Embryonic facial prominence (tissue), 1 donor: ENCODE data around the gene TACC3.
A peak's percentile ranks its signal among the peaks of the same experiment; 100 is the strongest.
"Not testable (repeated sequence)": the region's sequence is repeated elsewhere in the genome, so short reads cannot be mapped to it uniquely, and the experiment has no call there.

Source experiments
- DNase-seq: peaks from one replicate; pipeline ENCODE4 v3.0.0-alpha.2; 2016; ENCODE audit errors: extremely low spot score

The TACC3 gene

DNA sequence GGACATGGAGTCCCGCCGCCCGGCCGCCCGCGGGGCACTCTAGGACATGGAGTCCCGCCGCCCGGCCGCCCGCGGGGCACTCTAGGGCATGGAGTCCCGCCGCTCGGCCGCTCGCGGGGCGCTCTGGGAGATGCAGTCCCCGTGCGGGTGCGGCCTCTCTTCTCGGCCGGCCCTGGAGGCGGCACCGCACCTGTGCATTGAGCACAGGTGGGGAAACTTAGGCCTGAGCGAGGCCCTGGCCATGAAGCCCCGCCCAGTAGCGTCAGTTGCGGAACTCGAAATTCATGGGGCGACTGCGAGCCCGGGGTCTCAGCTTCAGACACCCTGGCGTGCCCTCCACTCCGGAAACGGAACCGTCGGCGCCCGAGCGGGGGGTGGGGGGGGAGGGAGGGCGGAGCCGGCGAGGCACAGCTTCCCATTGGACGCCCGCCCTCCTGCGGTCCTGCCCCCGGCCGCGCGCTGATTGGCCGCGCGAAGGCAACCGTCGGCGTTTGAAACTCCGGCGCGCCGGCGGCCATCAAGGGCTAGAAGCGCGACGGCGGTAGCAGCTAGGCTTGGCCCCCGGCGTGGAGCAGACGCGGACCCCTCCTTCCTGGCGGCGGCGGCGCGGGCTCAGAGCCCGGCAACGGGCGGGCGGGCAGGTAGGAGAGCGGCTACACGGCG lies at the start of gene TACC3, which contains the start of gene TMEM129:
Gene TACC3 (plus strand): TSS at position 519 of the 663 bp plus-strand sequence. CDS start 1,901 bp downstream, outside the sequence.
Gene TMEM129 (minus strand): TSS at position 321 of the 663 bp plus-strand sequence. CDS start 486 bp downstream, outside the sequence.
- peak; percentile 89 for DNase-seq

- no peak for DNase-seq
Measured at GRCh38 chr4:1673671-1674070, 47.6 kb upstream of the TACC3 start.

GRCh38 chr4:1674682-1675081 lies 46.6 kb upstream of the TACC3 start:
- no peak for DNase-seq

GRCh38 chr4:1675136-1675801 lies 46.1 kb upstream of the TACC3 start:
- no peak for DNase-seq

- no peak for DNase-seq
Measured at GRCh38 chr4:1675802-1676137, 45.6 kb upstream of the TACC3 start.

DNA sequence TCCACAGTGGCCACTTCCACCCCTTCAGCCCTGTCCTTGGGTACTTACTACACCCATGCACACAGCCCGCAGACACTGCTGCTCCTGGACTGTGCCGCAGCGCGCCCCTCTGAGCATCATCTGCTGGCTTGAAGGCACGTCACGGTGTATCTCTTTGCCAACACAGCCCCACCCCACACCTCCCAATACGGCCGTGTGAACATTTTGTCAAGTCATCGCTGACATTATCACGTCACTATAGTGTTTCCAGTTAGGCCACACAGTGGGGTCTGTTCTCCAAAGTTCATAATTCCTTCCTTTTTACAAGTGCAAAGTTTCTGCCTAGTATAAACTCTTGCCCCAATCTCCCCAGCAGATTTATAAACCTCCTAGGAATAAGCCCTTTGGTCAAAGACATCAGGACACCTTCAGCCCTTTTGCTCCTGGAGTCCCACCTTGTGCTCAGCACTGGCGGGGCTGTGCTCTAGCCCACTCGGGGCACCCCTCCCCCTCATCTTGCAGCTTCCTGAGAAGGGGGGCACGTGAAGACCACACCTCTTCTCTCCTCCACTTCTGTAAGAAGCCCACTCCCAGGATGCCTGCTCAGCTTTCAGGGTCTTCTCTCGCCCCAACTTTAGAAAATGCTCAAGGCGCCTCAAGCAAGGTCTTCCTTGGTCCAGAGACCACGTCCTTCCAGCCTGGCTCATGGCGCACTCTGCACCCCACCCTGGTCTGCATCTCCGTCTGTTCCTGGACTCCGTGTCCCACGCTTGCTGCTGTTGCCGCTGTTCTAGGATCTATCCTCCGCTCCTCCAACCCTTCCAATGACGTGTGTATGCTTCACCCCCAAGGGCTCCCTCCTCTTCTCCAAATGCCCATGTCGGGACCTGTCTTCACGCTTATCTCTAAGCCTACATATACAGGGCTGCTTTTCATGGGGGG lies 44.5 kb upstream of the TACC3 start:
- no peak for DNase-seq

GRCh38 chr4:1678244-1678643 lies 43.1 kb upstream of the TACC3 start:
- no peak for DNase-seq

GRCh38 chr4:1682860-1683259 lies 38.5 kb upstream of the TACC3 start:
- DNase-seq: no peak

GRCh38 chr4:1683261-1683735 lies 38.0 kb upstream of the TACC3 start:
- peak; percentile 16 for DNase-seq

GRCh38 chr4:1683736-1684505 lies 37.4 kb upstream of the TACC3 start, which contains the start of gene FAM53A:
Gene FAM53A, minus strand, starts transcription at chr4:1684313. Its CDS starts 15,572 bp downstream, at chr4:1668741.
- DNase-seq: peak; percentile 38

DNA sequence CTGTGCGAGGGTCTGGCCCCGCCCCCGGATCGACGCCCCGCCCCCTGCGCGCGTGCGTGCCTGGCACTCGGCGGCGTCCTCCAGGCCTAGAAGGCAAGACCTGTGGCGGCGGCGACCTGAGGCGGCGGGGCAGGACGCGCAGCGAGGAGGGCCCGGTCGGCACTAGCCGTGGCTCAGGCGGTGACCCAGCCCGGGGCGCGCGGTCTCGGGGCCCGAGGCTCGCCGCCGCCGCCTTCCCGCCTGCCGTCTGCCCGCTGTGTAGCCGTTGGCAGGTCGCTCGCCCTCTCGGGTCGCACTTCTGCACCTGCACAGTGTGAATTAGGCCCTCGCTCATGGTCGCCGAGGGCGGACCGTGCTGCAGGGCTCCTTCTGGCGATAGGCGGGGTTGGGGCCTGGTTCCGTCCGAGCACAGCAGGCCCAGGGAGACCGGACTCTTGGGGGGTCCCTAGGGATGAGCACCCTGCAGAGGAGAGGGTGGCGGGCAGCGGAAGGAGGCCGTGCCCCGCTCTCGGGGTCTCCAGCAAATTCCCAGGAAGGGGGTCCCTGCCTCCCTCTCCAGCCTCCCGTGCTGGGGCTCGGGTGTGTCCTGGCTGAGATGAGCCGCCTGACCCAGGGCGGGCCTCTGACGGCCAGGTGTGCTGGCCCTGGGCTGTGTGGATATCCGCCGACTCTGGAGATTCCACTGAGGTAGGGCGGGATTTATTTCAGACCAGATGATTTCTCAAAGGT lies 36.7 kb upstream of the TACC3 start:
- no peak for DNase-seq

- no peak for DNase-seq
Measured at GRCh38 chr4:1685235-1686150, 35.8 kb upstream of the TACC3 start.

DNA sequence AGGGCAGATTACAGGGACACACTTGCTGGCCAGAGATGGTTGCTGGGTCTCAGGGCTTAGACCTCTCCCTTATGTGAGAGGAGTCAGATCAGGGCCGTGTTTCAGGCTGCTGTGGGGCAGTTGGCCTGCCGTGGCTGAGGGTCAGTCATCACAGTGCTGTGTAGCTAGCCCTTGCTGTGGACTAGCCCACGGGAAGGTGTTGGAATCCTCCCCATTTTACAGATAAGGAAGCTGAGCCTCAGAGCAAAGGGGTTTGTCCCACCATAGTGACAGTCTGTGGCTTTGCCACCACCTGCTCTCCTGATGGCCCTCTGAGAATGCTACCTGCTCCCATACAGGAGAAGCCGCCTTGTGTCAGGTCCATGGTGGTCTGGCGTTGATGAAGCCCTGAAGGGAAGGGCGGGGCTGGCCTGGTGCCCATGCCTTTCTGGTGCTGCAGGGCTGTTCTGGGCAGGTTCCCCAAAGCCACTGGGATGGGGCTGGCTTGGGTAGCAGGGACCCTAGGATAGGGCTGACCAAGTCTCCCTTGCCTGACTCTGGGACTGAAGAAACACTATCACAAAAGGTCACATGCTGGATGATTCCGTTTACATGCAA lies 34.8 kb upstream of the TACC3 start:
- DNase-seq: no peak

- DNase-seq: no peak
Measured at GRCh38 chr4:1690698-1691097, 30.6 kb upstream of the TACC3 start.

GRCh38 chr4:1691737-1692373 lies 29.5 kb upstream of the TACC3 start:
- no peak for DNase-seq

GRCh38 chr4:1693131-1693896 lies 28.0 kb upstream of the TACC3 start:
- DNase-seq: peak; percentile 43

GRCh38 chr4:1695913-1696312 lies 25.4 kb upstream of the TACC3 start:
- no peak for DNase-seq

DNA sequence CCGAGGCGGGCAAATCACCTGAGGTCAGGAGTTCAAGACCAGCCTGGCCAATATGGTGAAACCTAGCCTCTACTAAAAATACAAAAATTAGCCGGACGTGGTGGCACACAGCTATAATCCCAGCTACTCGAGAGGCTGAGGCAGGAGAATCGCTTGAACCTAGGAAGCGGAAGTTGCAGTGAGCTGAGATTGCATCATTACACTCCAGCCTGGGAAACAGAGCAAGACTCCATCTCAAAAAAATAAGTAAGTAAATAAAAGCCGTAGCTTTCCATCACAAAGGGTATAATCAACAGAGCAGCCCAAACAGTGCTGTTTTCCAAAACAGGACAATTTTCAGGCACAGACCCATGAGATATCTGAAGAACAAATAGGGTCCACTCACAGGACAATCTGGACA lies 19.6 kb upstream of the TACC3 start:
- not testable (repeated sequence) for DNase-seq
